ENCODE data around the gene KCNH2. TPM values are rescaled to one million over a fixed set of nuclear protein-coding genes. Genes with fewer than 3 reads are reported as not detected.

The KCNH2 gene
- total RNA-seq, 1 donor from 2014 or later, result 88.9 TPM

DNA sequence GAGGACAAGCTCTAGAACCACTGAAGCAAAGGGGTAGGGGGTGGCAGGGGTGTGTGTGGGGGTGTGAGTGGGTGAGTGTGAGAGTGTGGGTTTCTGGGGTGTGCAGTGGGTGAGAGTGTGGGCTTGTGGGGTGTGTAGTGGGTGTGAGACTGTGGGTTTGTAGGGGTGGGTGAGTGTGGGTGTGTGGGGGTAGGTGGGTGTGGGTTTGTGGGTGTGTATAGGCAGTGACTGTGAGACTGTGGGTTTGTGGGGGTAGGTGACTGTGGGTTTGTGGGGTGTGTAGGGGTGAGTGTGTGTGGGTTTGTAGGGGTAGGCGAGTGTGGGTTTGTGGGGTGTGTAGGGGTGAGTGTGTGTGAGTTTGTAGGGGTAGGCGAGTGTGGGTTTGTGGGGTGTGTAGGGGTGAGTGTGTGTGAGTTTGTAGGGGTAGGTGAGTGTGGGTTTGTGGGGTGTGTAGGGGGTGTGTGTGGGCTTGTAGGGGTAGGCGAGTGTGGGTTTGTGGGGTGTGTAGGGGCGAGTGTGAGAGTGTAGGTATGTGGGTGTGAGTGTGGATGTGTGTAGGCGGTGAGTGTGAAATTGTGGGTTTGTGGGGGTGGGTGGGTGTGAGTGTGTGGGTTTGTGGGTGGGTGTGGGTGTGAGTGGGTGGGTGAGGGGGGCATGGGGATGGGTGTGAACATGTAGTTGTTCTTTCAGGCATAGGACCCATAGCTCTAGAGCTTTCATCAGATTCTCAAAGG is 21.5 kb upstream of the KCNH2 start:
- ATAC-seq (ENCODE audit: poor library complexity), result no peak
- intact Hi-C loops (cut with DNase I), result no loop called here
- DNase-seq, result no peak

DNA sequence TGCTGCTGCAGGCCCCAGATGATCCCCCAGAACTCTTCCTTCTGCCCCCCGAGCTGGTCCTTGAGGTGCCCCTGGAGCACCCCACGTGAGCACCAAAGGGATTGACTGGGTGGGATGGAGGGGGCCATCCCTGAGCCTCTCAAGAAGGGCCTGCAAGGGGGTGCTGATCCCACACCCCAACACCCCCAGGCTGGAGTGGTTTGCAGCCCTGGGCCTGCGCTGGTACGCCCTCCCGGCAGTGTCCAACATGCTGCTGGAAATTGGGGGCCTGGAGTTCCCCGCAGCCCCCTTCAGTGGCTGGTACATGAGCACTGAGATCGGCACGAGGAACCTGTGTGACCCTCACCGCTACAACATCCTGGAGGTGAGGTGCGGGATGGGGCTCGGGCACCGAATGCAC is 20.9 kb upstream of the KCNH2 start:
- intact Hi-C loops (cut with DNase I), result no loop called here
- DNase-seq (no peak), ATAC-seq (ENCODE audit: poor library complexity) (no peak)

DNA sequence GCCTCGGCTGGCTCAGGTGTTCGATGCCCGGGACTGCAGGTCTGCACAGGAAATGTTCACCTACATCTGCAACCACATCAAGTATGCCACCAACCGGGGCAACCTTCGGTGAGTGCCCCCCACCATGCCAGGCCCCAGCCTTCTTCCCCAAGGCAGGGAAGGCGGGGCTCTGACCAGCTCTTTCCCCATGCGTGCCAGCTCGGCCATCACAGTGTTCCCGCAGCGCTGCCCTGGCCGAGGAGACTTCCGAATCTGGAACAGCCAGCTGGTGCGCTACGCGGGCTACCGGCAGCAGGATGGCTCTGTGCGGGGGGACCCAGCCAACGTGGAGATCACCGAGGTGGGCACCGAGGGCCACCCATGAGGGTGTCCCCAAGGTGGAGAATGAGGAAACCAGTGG is 20.2 kb upstream of the KCNH2 start:
- no peak for ATAC-seq (ENCODE audit: poor library complexity)
- DNase-seq, result no peak
- intact Hi-C loops (cut with DNase I), result no loop called here

DNA sequence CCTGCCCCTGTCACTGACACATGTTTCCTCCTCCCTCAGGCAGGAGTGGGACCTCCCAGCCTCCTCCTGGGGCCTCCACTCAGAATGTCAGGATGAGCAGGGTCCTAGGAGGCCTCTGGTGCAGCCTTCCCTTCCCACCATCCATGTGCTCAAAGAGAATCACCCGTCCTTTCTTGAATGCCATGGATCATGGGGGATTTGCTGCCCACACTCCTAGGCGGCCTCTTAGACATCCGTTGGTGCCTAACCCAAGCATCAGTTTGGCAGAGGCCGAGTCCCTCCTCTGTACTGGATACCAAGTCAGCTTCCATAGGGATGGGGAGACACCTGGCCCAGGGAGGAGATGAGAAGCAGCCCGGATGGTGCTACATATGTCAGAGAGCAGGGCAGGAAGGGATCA is 19.7 kb upstream of the KCNH2 start:
- intact Hi-C loops (cut with DNase I), result no loop called here
- DNase-seq, result no peak
- no peak for ATAC-seq (ENCODE audit: poor library complexity)

DNA sequence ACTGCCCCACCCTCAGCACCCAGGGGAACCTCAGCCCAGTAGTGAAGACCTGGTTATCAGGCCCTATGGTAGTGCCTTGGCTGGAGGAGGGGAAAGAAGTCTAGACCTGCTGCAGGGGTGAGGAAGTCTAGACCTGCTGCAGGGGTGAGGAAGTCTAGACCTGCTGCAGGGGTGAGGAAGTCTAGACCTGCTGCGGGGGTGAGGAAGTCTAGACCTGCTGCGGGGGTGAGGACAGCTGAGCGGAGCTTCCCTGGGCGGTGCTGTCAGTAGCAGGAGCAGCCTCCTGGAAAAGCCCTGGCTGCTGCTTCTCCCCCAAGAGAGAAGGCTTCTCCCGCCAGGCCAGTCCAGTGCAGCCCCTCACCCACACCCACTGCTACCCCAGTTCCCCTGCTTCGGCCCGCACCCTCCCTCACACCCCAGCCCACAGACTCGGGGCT is 19.0 kb upstream of the KCNH2 start:
- ATAC-seq (ENCODE audit: poor library complexity), result no peak

DNA sequence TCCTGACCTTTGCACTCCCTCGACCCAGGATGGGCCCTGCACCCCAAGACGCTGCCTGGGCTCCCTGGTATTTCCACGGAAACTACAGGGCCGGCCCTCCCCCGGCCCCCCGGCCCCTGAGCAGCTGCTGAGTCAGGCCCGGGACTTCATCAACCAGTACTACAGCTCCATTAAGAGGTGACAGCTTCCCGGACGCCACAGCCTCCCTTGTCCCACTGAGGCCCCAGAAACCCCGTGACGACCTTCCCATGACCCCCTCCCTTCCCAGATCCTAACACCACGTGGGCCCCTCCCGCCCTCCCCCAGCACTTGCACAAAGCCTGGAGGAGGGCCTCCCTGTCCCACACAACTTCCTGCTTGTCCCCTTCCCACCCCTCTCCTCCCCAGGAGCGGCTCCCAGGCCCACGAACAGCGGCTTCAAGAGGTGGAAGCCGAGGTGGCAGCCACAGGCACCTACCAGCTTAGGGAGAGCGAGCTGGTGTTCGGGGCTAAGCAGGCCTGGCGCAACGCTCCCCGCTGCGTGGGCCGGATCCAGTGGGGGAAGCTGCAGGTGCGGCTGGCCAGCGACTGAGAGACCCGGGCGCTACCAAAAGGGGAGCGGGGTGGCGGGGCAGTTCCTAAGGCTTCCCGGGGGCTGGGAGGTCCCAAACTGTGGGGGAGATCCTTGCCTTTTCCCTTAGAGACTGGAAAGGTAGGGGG is 18.4 kb upstream of the KCNH2 start:
- no peak for DNase-seq
- no peak for ATAC-seq (ENCODE audit: poor library complexity)
- intact Hi-C loops (cut with DNase I), result no loop called here

More for the DNA sequence above, 19.0 kb upstream of the KCNH2 start:
- intact Hi-C loops (cut with DNase I), result no loop called here
- no peak for DNase-seq

DNA sequence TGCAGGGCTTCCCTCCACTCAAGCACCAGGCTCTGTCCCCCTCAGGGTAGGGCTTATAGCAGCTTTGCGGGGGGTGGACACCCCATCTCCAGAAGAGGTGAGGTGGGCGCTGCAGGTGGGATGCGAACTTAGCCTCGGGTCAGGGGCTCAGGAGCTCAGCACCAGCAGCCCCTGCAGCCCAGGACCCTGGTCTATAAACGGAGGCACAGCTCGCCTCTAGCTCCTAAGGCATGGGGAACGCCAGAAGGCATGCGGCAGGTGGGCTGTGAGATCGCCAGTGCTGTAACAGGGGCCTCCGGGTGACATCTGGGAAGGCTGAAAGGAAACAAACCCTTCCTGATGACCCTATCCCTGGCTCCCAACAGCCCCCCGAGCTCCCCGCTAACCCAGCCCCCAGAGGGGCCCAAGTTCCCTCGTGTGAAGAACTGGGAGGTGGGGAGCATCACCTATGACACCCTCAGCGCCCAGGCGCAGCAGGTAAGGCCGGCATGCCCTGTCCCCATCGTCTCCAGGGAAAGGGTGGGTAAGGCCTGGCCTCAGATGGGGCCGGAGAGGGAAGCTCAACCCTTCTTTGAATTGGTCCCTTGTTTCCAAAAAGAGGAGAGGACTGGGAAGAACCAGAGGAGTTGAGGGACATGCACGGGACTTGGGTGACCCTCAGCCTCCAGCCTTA is 16.9 kb upstream of the KCNH2 start:
- intact Hi-C loops (cut with DNase I), result no loop called here
- no peak for ATAC-seq (ENCODE audit: poor library complexity)
- no peak for DNase-seq

DNA sequence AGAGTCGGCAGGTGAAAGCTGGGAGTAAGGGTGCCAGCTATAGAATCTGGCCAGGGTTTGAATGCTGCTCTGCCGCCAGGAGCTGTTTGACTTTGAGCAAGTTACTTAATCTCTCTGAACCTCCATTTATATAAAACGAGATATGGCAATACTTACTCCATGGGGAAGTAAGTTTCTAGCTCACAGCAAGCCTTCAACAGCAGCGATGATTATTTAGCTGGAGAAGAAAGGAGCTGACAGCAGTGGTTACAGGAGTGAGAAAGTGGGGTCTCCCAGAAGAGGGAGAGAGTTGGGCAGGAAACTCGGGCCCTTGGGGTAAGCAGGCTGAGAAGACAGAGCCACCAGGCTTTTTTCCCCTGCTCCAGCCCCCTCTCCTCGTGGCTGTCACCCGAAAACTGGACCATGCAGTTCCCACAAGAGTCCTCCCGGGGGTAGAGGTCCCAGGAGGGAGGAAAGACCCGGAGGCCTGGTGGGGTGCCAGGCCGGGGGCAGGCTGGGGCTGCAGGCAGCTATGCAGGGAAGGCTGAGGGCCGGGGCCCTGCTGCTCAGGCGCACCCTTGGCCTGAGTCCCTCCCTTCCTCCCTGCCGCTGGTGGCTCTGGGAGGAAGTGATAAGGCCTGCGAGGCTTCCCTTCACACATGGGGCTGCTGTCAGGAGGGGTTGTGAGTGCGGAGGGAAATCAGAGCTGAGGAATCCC is 16.2 kb upstream of the KCNH2 start:
- ATAC-seq (ENCODE audit: poor library complexity), result peak; percentile 86
- intact Hi-C loops (cut with DNase I), result no loop called here
- peak; percentile 80 for DNase-seq

DNA sequence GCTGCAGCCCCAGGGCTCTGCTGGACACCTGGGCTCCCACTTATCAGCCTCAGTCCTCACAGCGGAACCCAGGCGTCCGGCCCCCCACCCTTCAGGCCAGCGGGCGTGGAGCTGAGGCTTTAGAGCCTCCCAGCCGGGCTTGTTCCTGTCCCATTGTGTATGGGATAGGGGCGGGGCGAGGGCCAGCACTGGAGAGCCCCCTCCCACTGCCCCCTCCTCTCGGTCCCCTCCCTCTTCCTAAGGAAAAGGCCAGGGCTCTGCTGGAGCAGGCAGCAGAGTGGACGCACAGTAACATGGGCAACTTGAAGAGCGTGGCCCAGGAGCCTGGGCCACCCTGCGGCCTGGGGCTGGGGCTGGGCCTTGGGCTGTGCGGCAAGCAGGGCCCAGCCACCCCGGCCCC is 15.4 kb upstream of the KCNH2 start:
- ATAC-seq (ENCODE audit: poor library complexity) (peak; percentile 22), DNase-seq (peak; percentile 81)
- intact Hi-C loops (cut with DNase I), result no loop called here

DNA sequence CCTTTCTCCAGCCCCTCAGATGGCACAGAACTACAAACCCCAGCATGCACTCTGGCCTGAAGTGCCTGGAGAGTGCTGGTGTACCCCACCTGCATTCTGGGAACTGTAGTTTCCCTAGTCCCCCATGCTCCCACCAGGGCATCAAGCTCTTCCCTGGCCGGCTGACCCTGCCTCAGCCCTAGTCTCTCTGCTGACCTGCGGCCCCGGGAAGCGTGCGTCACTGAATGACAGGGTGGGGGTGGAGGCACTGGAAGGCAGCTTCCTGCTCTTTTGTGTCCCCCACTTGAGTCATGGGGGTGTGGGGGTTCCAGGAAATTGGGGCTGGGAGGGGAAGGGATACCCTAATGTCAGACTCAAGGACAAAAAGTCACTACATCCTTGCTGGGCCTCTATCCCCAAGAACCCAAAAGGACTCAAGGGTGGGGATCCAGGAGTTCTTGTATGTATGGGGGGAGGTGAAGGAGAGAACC is 14.7 kb upstream of the KCNH2 start:
- DNase-seq (no peak), ATAC-seq (ENCODE audit: poor library complexity) (peak; percentile 43)

DNA sequence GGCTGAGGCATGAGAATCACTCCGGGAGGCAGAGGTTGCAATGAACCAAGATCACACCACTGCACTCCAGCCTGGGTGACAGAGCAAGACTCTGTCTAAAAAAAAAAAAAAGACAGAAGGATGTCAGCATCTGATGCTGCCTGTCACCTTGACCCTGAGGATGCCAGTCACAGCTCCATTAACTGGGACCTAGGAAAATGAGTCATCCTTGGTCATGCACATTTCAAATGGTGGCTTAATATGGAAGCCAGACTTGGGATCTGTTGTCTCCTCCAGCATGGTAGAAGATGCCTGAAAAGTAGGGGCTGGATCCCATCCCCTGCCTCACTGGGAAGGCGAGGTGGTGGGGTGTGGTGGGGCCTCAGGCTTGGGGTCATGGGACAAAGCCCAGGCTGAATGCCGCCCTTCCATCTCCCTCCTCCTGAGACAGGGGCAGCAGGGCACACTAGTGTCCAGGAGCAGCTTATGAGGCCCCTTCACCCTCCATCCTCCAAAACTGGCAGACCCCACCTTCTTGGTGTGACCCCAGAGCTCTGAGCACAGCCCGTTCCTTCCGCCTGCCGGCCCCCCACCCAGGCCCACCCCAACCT is 14.0 kb upstream of the KCNH2 start:
- intact Hi-C loops (cut with DNase I), result no loop called here
- ATAC-seq (ENCODE audit: poor library complexity), result no peak
- DNase-seq, result no peak

More for the DNA sequence above, 14.7 kb upstream of the KCNH2 start:
- intact Hi-C loops (cut with DNase I), result no loop called here

DNA sequence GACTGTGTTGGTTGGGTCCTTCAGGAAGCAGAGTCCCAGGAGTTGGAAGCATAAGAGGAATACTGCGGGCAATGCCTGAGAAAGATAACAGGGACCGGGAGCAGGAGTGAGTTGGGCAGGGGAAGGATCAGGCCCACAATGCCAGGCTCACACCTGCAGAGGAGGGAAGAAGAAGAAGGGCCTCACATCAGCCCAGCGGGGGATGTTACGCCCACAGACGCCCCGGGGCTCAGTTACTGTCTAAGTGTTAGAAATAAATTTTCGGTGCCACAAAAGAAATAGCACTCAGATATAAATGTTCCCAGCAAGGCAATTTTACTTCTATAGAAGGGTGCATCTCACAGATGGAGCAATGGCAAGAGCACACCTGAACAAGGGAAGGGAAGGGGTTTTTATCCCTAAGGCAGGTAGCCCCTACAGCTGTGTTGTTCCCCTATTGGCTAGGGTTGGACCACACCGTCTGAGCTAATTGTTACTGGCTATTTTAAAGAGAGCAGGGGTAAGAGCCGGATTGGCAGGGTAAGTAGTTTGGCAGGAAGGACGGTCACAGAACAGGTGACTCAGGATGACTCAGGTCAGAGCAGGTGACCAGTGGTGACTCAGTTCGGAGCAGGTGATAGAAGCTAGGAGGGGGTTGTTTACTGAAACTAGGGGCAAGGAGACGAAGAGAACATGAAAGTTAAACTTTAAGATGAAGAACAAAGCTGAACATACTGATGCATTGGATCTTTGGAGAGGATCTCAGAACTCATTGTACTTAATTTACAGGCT is 12.5 kb upstream of the KCNH2 start, which contains the start of gene NOS3:
Gene NOS3, plus strand, starts transcription at position 602 of the 771 bp plus-strand sequence. CDS start 2,787 bp downstream, outside the sequence.
- ATAC-seq (ENCODE audit: poor library complexity) (no peak), DNase-seq (no peak)
- intact Hi-C loops (cut with DNase I), result no loop called here

DNA sequence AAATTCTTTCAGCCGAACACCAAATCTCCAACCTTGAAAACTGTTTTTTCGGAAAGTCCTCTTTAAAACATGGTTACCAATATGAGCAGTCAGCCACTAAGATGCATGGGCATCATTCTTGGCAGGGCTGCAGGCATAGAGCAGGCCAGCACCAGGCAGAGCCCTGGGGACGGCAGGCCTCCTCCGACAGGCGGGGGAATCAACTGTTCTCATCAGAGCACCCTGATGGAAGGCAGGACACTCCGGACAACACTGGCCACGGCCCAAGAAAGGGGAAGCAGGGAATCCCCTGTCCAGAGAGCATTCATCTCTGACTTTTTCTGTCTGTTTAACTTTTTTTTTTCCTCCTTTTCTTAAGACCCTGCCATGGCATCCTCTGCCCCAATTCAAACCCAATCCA is 11.3 kb upstream of the KCNH2 start:
- intact Hi-C loops (cut with DNase I), result loop anchor here (2.0 to 5.0 kb wide), 2 partner anchors 91 to 212 kb away; no protein-coding TSS in a partner anchor
- DNase-seq, result no peak
- ATAC-seq (ENCODE audit: poor library complexity), result no peak

DNA sequence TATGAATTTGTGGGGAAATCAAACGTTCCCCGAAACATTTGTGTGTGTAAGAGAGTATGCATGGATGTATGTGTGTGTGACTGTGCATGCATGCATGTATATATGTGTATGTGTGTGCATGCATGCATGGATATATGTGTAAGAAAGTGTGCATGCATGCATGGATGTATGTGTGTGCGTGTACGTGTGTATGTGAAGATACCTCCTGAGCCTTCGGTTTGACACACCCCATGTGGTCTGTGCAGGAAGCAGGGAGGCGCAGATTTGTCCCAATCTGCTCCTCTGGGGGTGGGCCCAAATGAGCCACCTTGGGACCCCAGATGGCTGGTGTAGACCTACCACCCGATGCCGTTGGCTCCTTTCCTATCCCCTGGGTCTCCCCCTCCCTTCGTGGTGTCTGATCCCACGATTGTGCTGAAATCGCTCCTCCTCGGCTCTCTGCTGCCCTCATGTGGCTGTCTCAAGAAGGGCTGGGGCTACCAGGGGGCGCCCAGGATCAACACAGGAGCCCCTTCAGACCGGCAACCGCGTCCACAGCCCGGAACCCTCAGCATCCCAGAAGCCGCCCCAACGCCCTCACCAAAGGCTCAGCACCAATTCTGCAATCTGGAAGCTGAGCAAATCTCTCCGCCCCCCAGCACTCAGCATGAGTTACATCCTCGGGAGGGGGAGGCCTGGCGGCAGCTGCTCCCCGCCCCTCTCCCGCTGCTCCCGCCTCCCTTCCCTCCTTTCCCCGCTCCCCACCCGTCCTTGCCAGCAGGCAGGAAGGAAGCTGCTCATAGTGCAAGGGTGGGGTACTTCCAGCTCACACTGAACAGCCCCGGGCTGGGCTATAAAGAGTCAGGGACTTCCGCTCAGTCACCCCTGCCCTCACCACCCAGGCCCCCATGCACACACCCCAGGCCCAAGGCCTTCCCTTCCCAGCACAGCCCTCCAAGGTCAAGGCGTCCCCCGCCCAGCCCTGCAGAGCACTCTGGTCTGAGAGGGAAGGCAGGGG is 10.4 kb upstream of the KCNH2 start:
- intact Hi-C loops (cut with DNase I), result loop anchor here (2.0 to 5.0 kb wide), 2 partner anchors 90 to 211 kb away; no protein-coding TSS in a partner anchor
- ATAC-seq (ENCODE audit: poor library complexity) (peak; percentile 59), DNase-seq (peak; percentile 78)

DNA sequence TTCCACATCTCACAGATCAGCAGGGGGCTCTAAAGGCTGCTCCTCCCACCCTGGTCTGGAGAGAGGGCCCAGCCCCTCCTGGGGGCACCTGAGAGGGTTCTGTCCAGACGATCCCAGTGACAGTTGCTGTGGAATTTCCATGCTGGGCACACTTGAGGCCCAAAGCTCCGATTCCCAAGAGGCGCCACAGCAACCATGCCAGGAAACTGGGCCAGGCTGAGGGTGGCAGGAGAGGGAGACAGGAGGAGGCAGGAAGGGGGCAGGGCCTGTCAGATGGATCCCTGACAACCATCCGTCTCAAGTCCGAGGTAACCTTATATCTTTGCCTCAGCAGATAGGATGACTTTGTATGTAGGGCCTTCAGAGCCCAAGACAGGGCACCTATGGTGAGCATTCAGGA is 8.4 kb upstream of the KCNH2 start:
- intact Hi-C loops (cut with DNase I), result loop anchor here (5.0 kb wide), 1 partner anchor 209 kb away; no protein-coding TSS in a partner anchor
- ATAC-seq (ENCODE audit: poor library complexity) (no peak), DNase-seq (no peak)

DNA sequence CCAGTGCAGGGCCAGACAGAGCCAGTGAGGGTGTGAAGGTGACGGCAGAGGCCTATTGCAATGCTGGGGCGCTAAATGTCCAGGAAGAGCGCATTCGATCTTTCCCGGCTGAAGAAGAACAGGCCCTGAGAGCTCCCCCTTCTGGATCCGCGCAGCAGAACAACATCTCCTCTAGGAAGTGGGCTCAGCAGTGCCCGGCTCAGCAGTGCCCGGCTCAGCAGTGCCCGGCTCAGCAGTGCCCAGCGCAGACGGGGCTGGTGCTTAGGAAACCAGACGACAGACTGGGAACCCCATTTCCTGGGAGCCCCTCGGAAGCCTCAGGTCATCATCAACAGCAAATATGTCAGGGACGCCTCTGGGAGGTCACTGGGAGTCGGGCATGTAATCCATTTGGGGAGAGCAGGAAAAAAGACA is 8.0 kb upstream of the KCNH2 start:
- ATAC-seq (ENCODE audit: poor library complexity) (peak; percentile 67), DNase-seq (peak; percentile 76)
- intact Hi-C loops (cut with DNase I), result loop anchor here (5.0 kb wide), 1 partner anchor 209 kb away; no protein-coding TSS in a partner anchor

All from Right ventricle myocardium superior (tissue), 1 donor.